HG03159 (cell line): ENCODE data around the gene DMRT3.

Source experiments
- ATAC-seq: cut with Tn5 transposase; IDR thresholded peaks from one replicate; pipeline ENCODE4 v1.9.1; 2021; ENCODE audit warnings: mild to moderate bottlenecking, moderate library complexity; ENCODE audit not compliant: unreplicated experiment

DMRT3 gene

DNA sequence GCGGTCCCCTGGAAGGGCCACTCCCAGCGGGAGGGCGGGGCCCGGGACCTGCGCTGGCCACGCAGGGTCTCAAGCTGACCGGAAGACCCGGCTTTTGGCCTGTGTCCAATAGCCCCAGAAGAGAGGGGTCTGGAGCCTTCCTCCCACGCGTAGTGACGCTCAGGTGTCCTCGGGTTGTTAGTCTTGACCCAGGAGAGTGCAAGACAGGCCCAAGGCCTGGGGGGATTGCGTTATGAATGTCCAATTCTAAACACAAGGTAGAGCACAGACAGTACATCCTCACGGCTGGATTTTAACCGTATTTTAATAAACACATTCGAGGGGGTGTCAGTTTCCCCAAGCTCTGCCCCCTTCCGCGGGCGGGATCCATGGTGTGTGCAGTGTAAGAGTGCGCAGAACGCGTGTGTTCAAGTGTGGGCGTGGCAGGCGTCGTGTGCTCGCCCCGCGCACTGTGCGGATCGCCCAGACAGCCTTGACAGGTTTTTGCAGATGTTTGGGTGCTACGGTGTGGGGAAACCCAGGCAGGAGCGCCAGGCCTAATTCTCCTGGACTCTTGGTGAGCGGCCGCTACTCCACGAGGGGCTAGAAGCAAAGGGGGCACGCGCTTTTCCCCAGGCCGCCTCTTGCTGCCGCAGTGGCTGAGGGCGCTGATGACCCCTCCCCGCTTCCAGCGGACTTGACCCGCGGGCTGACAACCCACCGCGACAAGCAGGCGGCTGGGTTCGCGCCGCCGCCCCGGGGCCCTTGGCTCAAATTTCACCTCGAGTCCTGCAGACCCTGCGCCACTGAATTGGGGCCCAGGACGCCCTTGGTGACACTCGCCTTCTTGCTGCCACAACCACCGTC is 6.1 kb upstream of the DMRT3 start:
- no peak for ATAC-seq

DNA sequence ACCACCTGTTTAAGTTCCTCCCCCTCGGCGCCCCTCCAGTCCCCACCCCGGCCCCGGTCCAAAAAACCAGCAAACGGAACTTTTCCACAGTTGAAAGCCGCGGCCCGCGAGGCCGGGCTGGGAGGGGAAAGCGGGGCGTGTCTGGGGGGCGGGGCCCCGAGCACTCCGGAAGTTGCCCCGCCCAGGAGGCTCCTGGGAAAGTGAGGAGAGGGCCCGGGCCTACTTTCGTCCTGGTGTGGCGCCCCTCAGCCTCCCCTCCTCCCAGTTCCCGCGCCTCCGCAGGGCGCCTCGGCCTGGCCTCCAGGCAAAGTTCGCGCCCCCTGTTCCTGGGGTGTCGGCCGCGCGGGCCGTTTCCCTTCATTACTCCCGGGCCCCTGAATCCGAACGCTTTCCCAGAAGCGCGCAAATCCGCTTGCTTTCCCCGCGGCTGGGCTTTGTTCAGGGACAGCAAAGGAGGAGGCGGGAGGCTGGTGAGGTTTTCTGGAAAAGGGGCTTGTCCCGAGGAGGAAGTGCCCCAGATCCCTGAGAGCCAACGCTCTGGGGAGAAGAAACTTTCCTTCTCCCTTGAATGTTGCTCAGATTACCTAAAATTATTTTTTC is 4.5 kb upstream of the DMRT3 start:
- ATAC-seq = no peak

DNA sequence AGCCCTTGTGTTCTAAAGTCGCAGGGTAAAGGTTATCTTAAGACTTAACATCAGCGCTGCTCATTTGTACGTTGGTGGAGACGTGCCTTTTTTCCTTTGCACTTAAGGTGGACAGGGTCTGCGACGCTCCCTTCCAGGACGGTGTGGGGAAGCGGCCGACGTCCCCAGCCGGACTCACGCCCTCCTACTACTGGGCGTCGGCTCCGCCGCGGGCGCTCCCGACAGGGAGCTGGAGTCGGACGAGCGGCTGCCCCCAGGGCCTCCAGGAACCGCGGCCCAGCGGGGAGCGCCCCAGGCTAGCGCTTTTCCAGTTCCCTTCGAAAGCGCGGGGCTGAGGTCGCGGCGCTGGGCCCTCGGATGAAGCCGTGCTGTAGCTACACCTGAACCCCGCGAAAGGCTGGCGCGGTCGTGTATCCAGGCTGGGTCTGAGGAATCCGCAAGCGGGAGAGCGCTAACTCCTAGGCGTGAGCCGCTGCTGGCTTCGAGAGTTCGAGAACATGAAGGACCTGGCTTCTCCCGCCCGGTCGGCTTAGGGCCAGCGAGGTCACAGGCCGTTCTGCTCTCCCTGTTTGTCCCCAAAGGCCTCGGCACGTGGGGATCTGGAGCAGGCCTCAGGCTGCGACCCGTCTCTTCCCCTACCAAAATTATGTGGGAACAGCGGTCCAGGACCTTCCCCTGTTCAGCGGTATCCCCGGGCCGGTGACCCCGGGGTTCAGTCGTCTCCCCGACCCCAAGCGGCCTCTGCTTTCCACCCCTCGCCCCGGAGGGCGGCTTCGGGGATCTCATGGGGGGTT is 3.8 kb upstream of the DMRT3 start:
- ATAC-seq = no peak

DNA sequence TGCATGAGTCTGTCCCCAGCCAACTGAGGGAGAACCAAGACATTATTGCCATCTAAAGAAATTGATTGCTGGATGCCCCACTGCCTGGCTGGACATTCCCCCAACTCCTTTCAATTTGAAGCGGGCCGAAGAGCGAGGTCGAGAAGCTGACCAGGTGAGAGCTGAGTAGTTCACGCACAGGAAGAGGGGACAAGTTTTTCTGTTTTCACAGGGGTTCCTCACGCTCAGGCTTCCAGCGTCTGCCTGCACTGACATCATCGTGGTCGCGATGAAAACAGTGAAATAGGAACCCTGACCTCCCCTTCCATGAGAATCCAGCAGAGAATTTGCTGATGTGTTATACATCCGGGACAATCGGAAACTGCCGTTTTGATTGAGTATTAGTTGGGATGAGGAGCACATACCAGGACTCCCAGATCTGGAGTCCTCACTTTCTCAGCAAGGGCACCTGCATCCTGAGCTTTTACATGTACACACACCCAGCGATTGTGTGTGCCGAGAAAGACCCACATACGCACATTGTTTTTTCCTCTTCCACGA is 3.1 kb upstream of the DMRT3 start:
- ATAC-seq = no peak

DNA sequence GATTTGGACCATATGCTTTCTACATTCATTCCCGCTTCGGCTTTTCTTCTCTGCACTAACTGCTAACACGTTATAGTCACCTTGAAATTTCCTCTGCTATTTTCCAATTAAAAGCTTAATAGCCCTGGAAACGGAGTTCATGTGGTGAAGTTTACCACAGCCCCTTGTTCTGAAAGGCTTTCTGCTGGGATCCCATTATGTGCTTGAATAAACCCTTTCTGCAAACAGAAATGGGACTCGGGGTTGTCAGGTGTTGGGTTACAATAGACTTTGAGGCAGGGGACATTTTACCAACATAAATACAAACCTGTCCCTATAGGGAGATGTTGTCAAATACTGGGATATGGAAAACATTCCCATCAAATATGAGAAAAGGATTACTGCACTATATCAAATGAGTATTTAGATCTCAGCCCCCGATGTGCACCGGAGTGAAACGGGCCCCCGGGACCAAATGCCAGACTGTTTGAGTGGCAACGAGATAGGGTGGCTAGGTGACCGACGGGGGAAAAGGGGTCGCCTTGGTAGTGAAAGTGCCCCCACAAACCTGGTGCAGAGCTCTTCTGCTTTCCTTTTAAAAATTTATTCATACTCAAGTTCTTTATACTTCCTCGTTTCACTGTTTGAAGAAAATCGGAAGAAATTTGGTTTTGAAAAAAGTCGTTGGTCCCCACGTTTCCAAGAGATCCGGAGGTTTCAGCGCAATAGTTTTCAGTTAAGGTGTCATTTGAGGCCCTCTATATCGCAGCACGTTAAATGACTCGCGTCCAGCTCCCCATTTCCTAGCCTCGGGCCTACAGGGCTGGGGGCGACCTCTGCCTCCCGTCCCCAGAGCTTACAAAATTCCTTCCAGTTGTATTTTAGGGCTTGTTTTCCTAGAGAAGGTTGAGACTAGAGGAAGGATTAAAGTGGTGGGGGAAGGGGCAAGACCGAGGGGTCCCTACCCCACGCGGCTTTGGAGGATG is 2.1 kb upstream of the DMRT3 start:
- no peak for ATAC-seq

DNA sequence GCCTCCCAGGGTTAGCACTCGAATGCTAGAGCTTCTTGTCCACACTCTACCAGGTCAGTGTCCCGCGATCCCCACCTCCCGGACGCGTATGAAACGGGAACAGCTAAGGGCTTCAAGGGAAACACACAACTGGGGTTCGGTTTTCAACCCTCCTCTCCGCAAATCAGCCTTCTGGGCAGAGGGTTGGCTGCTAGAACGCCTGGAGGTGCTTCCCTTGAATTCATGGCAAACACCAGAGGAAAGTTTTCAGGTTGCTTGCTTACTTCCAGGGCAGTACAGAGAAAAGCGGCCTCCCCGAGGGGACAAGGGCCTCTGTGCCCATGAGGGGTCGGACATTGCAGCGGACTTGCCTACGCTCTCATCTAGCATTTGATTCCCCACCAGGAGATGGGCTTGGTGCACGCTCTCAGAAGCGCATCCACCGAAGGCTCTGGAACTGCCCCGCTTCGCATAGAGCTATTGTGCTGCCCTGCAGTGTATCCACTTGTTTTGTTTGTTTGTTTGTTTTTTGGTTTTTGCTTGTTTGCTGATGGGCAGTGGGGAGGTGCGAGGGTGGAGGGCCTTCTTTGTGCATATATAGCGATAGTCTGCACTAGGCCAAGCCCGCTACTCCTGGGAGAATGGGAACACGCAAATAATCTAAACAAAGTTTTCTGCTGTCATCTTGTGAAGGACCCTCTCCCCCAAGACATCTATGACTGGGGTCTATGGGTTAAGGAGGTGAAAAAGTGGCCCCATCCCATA is 1.3 kb upstream of the DMRT3 start:
- ATAC-seq = no peak

DNA sequence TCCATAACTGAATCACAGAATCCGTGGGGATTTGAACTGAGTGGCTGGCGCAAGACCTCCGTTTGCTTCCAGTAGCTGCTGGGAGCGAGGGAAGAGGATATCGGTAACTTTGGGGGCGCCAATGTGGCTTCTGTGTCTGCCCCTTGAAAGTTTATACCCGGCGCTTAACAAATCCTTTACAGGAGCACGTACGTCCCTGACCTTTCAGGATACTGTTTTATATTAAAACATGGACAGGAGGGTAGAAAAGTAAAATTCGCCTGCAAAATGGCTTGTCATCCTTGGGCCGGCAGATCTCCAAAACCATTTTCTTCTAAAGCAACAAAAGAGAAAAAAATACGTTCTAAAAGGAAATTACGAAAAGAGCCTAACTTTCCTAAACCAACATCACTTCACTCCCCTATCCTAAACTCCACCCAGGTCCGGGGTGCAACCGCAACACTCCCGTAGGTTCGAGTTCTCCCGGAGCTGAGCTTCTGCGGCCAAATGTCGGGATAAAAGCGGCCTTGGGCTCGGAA is 656 bp upstream of the DMRT3 start:
- ATAC-seq = no peak

DNA sequence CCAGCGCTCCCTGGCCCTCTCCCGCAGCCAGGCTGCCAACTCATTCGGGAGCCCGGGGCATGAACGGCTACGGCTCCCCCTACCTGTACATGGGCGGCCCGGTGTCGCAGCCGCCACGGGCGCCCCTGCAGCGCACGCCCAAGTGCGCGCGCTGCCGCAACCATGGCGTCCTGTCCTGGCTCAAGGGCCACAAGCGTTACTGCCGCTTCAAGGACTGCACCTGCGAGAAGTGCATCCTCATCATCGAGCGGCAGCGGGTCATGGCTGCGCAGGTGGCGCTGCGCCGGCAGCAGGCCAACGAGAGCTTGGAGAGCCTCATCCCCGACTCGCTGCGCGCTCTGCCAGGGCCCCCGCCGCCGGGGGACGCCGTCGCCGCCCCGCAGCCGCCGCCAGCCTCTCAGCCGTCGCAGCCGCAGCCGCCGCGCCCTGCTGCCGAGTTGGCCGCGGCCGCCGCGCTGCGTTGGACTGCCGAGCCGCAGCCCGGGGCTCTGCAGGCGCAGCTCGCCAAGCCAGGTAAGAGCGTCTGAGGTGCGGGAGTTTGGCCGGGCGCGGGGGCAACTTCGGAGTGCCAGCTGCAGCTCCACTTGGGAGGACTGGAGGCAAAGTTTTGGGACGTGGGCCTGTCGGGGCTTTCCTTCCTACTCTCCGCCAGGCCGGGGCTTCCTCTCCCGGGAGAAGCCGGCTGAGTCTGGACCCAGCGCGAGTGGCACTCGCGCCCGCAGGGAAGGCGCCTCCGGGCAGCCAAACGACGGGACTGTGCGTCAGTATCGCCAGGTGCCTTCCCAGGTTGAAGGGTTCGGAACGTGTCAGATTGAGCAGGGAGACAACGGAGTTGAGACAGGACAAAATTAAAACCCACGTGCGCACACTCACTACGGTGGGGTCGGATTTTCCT is 735 bp downstream of the DMRT3 start:
- no peak for ATAC-seq

DNA sequence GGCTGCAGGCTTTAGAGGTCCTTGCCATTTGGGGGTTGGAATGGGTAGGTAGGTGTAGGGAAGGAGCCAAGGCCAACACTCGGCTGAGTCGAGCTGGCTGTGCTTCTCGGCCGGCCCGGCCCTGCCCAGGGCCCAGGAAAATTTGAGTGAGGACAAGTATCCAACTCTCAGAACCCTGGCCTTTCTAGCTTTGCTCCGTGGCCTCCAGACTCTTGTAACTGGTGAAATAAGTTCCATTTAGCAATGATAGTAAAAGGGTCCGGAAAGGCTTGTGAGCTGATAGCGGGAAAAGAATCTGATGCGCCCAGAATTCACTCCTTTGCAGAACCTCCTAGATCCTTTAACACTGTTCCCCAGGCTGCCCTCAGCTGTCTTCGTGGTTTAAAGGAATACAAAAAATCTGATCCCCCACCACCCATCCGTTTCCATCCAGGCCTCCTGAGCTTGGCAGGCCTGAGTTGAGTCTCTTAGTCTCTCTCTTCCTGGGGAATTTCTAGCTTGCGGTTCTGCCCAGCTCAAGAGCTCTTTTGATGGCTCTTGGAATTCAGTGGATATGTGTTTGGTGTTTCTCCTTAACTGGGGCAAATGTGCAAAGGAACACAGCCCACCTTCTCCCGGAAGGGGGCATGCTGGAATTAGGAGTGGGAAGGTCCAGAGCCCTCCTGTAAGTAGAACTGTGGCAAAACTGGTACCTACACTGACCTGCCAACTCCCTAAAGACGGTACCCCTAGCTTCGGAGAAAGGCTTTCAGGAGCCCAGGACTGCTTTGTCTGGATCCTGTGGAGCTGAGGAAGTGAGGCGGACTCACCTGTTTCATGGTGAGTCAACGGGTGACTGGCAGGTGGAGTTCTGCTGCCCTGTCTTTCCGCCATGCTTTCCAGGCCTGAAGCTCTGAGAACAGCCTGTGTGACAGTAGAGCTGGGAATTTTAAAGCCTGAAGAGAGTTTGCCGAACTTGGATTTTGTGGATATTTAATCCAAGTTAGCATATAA is 1.7 kb downstream of the DMRT3 start:
- no peak for ATAC-seq

DNA sequence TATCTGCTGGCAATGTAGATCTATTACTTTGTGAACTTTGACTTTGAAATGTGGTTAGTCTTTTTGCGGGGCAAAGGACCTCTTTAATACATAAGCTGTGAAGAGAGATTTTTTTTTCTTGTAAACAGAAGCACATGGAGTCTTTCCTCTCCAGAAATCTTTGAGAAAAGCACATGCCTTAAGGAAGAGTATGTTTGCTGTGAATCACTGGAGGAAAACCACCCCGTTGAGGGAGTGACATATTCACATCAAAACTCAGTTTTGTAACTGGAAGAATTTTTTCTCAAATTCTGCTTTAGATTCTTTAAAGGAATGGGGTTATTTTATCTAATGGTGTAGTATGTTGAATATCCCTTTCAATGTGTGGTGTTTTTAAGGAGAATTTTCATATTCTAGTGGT is 3.5 kb downstream of the DMRT3 start:
- no peak for ATAC-seq

DNA sequence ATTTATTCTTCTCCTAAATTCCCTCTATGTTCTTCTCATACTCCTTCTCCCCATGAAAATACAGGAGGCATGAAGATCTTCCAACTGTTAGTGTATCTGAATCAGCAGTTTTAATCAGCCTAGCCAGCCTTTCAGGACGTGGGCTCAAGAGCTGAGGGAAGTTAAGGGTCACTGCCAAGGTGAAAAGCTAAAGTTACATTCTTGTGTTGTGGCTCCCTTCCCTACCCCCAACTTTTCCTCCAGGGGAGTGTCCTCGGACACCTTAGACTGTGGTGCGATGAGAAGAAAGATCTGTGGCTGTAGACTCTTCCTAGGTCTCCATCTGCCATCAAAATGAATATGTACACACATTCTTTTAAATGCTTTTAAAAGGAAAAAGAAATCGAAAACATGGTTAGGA is 4.2 kb downstream of the DMRT3 start:
- ATAC-seq = no peak

DNA sequence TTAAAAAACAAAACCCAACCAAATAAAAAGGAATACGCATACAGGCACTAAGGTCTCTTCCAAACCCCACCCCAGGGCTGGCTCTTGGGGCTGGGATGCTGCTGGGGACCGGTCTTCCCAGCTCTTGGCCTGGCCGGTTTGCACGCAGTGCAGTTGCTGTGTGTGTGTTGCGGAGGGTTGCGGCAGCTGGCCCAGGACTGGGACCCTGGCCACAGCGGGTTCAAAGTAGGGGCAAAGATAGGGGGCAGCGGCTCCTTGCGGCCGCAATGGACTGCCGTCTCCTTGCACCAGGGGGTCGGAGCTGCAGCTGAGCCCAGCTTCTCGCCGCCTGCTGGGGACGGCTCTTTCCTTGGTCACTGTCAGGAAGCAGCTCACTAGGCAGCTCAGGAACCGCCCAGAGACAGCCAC is 5.0 kb downstream of the DMRT3 start:
- no peak for ATAC-seq

DNA sequence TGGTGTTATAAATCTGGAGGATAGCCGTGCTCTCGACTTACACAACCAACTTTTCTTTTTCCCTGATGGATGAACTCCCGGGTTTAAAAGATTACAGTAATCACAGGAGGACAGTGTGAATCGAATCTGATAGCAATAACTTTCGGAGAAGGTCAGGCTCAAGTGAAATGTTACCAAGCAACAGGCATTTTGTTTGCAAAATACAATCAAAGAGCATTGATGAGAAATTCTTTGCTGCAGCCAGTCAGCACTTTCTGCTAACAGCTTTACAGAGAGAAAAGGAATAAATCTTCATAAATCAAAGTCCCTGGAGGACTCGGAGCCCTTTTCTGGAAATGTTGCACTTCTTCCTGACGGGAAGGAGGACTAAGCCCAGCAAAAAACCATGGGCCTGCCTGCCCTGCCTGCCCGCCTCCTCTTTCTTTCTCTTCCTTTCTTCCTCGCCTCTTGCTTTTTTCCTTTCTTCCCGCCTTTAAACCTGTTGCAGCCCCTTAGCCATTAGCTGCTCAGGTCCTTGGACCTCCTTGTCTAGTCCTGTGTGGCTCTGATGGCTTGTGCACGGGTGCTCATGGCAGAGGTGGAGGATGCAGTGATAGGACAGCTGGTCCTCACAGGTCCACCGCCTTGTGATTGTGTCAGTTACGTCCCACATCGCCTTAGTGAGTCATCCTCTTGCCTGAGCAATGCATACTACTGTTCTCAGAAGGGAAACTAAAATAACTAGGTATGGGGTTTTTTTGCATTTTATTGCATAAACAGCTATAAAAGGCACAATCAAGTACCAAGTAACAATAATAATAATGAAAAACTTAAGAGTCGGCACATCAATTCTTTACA is 6.2 kb downstream of the DMRT3 start:
- ATAC-seq = no peak

DNA sequence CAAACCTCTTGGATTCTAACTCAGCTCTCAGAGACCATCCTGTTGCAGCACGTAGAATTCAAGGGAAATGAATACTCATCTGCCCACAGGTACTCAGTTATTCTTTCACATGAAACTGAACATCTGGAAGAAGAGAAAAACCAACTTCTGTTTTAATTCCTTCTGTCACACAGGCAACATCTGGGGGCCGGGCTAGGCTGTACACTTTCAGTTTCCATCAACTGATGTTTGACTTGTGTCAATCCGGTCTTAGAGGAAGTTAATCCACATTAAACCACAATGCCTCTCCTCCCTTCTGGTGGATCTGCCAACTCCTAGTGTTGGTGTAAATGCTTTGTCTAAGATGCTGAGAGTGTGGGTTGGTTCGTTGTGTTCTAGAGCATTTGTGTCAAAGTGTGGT is 17.6 kb downstream of the DMRT3 start:
- ATAC-seq = no peak

DNA sequence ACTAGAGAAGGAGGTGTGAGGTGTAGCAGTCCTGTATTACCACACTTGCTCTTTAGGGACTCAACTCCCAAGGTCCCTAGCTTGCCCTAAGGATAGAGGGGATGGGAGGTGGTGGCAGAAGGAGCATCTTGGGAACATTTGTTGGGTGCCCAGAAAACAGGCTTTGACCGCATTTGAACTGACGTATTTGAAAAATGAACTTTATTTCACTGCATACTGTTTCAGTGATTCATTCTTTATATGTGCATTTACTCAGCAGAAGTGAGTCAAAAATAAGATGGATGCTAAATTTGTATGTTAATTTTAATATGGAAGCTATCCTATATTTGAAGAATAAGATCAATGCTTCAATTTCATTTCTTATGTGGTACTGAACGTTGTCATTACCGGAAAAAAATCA is 18.7 kb downstream of the DMRT3 start:
- ATAC-seq = no peak

DNA sequence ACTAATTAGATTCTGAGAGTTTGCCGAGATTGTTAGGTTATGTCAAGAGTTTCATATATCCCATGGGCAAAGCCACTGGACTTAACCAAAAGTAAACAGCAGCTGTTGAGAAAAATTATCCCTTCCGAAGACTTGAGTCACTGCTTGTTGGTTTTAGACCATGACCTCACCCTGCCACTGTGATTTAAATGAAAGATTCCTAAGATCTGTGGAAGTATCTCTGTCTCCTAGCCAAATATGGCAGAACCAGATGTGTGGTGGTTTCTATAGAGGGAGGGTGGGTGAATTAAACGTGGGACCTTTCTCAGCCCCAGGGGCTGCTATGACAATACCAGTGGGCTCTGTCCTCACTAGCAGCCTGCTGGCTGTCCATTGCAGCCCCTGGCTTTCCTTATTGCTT is 19.3 kb downstream of the DMRT3 start:
- no peak for ATAC-seq
